ENCODE data around the gene HIF1AN.
"Not testable (repeated sequence)": the region's sequence is repeated elsewhere in the genome, so short reads cannot be mapped to it uniquely, and the experiment has no call there.

HIF1AN gene

DNA sequence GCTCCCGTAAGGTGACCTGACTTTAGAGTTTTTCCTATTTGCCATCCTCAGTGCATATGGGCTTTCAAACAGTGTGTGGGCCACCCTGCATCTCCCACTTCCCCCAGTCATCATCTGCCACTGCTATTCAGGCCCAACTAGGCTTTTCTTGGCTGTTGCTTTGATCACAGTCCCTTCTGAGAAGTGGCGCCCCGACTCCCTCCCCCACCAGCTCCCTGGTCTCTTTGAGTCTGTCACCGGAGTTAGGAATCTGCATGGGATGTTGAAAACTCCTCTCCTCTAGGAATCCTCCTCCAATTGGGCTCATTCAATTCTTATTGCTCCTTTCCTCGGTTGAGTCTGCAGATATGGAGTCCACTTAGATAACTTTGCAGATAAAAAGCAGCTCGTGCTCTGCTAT, 32.1 kb downstream of the HIF1AN start:
- no peak for DNase-seq

GRCh38 chr10:100568912-100569311, 33.2 kb downstream of the HIF1AN start:
- DNase-seq = no peak

- DNase-seq = no peak
Observed at GRCh38 chr10:100569687-100570481, 34.1 kb downstream of the HIF1AN start.

DNA sequence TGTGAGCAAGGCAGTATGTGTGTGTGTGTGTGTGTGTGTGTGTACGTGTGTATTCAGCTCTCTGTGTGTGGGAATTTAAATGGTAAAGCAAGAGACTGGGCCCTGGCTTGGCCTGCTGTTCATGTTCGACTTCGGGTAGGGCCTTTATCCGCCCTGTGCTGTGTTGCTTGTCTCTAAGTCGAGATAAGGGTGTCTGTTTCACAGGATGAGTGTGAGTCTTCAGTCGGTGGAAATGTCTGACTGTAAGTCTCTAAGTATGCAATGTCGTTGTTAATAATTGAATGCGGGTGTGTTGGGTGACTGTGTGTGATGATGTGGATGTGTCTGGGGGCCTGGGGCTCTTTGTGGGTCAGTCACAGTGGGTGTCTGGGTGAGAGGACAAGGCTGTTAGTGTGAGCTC, 34.8 kb downstream of the HIF1AN start:
- no peak for DNase-seq

GRCh38 chr10:100571084-100571856, 35.5 kb downstream of the HIF1AN start:
- no peak for DNase-seq

GRCh38 chr10:100575146-100575545, 39.4 kb downstream of the HIF1AN start:
- DNase-seq = not testable (repeated sequence)

- no peak for DNase-seq
Observed at GRCh38 chr10:100575585-100576281, 40.0 kb downstream of the HIF1AN start.

DNA sequence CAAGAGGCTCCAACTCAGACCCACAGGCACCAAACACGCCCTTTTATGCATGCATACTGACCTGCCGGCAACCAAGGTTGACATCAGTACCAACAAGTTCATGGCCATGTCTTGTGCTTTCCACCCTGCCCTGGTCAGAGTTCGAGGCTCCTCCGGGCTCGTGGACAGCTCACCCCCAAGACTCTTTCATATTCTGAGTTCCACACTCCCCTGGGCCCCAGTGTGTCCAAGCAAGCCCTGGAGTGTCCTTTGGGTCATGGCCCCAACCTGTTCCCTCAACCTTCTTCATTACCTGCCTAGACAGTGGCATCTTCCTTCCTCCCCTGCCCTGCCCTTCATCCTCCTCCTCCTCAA, 40.5 kb downstream of the HIF1AN start:
- DNase-seq = no peak

GRCh38 chr10:100579261-100580090, 43.7 kb downstream of the HIF1AN start:
- DNase-seq = no peak

GRCh38 chr10:100586959-100587358, 51.2 kb downstream of the HIF1AN start:
- no peak for DNase-seq

GRCh38 chr10:100598166-100598565, 62.4 kb downstream of the HIF1AN start:
- DNase-seq = no peak

- no peak for DNase-seq
Observed at GRCh38 chr10:100600218-100600617, 64.5 kb downstream of the HIF1AN start.

GRCh38 chr10:100607439-100607838, 71.7 kb downstream of the HIF1AN start:
- no peak for DNase-seq

All from eye (tissue), 1 donor.